GM11168 (cell line): ENCODE results near the gene DUSP12.
"Not testable (repeated sequence)": the region's sequence is repeated elsewhere in the genome, so short reads cannot be mapped to it uniquely, and the experiment has no call there.

ENCODE experiments used
- in situ Hi-C: fragments of 300-500 bp; cut with MboI; formaldehyde crosslinking; loops from one replicate; pipeline ENCODE4 v1.12.0; 2022; ENCODE audit warnings: low sequenced_read_pairs; ENCODE audit not compliant: unreplicated experiment

DUSP12 gene

GRCh38 chr1:161749509-161750407, at the start of gene DUSP12:
DUSP12 (plus strand) TSS chr1:161749786; CDS start chr1:161749802, 16 bp downstream.
- in situ Hi-C loops, result loop anchor here (10.0 kb wide), 1 partner anchor 185 kb away; no protein-coding TSS in a partner anchor

- in situ Hi-C loops, result no loop called here
Measured at GRCh38 chr1:161702250-161702649, 47.3 kb upstream of the DUSP12 start.

- in situ Hi-C loops, result no loop called here
Measured at GRCh38 chr1:161705537-161705936, 44.0 kb upstream of the DUSP12 start.

GRCh38 chr1:161706113-161706481, 43.5 kb upstream of the DUSP12 start:
- in situ Hi-C loops, result no loop called here

GRCh38 chr1:161706482-161707347, 42.9 kb upstream of the DUSP12 start, which contains the start of gene FCRLA:
FCRLA (plus strand) TSS chr1:161707229; CDS start chr1:161707265, 36 bp downstream.
- in situ Hi-C loops, result no loop called here

- in situ Hi-C loops, result no loop called here
Measured at GRCh38 chr1:161707503-161707902, 42.1 kb upstream of the DUSP12 start.

GRCh38 chr1:161709373-161709772, 40.2 kb upstream of the DUSP12 start:
- in situ Hi-C loops, result no loop called here

GRCh38 chr1:161710560-161710959, 39.0 kb upstream of the DUSP12 start:
- in situ Hi-C loops, result no loop called here

- in situ Hi-C loops, result no loop called here
Measured at GRCh38 chr1:161718559-161719324, 30.8 kb upstream of the DUSP12 start.

- in situ Hi-C loops, result no loop called here
Measured at GRCh38 chr1:161719325-161719611, 30.3 kb upstream of the DUSP12 start.

GRCh38 chr1:161720422-161720821, 29.2 kb upstream of the DUSP12 start:
- in situ Hi-C loops, result no loop called here

GRCh38 chr1:161720956-161721737, 28.4 kb upstream of the DUSP12 start, which contains the start of gene FCRLB:
FCRLB (plus strand) TSS chr1:161721544; CDS start chr1:161722673, 1,129 bp downstream.
- in situ Hi-C loops, result no loop called here

- in situ Hi-C loops, result no loop called here
Measured at GRCh38 chr1:161721738-161722343, 27.7 kb upstream of the DUSP12 start.

- in situ Hi-C loops, result no loop called here
Measured at GRCh38 chr1:161722406-161722805, 27.2 kb upstream of the DUSP12 start.

- in situ Hi-C loops, result no loop called here
Measured at GRCh38 chr1:161723459-161724141, 26.0 kb upstream of the DUSP12 start.

- in situ Hi-C loops, result not testable (repeated sequence)
Measured at GRCh38 chr1:161725258-161725907, 24.2 kb upstream of the DUSP12 start.

- in situ Hi-C loops, result no loop called here
Measured at GRCh38 chr1:161725908-161726472, 23.6 kb upstream of the DUSP12 start.
